ENCODE data around the gene ZNF354B. TPM values are rescaled to one million over a fixed set of nuclear protein-coding genes. Genes with fewer than 3 reads are reported as not detected.
"Not testable (repeated sequence)": the region's sequence is repeated elsewhere in the genome, so short reads cannot be mapped to it uniquely, and the experiment has no call there.

ZNF354B gene
- total RNA-seq, 4 donors from 2014 or later, result 24.1 to 49.7 (median 28.3) TPM

DNA sequence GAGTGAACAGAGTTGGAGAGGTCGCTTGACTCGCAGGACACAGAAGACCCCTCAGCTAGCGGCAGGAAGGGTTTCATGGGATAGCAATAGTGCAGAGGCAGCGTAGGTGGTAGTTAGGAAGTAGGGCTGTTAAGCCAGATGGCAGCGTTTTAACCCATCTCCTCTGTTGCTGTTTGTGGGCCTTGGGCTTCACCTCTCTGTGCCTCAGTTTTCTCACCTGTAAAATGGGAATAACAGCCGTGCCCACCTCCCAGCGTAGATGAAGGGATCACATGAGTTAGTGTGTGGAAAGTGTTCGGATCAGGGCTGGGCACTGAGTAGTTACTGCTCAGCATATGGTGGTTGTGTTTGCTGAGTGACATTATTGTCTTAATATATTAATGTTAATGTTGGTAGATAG is 1.9 kb downstream of the ZNF354B start:
- H3K4me1 ChIP-seq, result peaks cover 0 to 3% of the 10 kb centered on the region in 2 donors
- H3K9me3 ChIP-seq, result no peaks in the 10 kb centered on the region
- H3K27ac ChIP-seq, result no peak overlapping the region
- no peaks in the 10 kb centered on the region for H3K36me3 ChIP-seq
- DNase-seq, result no peak
- no peak for TF ChIP-seq POLR2A (IDR thresholded peaks at IDR 0.05)
- TF ChIP-seq, protein P1, sequence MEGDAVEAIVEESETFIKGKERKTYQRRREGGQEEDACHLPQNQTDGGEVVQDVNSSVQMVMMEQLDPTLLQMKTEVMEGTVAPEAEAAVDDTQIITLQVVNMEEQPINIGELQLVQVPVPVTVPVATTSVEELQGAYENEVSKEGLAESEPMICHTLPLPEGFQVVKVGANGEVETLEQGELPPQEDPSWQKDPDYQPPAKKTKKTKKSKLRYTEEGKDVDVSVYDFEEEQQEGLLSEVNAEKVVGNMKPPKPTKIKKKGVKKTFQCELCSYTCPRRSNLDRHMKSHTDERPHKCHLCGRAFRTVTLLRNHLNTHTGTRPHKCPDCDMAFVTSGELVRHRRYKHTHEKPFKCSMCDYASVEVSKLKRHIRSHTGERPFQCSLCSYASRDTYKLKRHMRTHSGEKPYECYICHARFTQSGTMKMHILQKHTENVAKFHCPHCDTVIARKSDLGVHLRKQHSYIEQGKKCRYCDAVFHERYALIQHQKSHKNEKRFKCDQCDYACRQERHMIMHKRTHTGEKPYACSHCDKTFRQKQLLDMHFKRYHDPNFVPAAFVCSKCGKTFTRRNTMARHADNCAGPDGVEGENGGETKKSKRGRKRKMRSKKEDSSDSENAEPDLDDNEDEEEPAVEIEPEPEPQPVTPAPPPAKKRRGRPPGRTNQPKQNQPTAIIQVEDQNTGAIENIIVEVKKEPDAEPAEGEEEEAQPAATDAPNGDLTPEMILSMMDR (IDR thresholded peaks at IDR 0.05), result no peak
- intact Hi-C loops (cut with DNase I; ENCODE audit: low total_unique reads), result no loop called here
- H3K4me3 ChIP-seq, result no peak overlapping the region
- H3K27me3 ChIP-seq, result no peaks in the 10 kb centered on the region

DNA sequence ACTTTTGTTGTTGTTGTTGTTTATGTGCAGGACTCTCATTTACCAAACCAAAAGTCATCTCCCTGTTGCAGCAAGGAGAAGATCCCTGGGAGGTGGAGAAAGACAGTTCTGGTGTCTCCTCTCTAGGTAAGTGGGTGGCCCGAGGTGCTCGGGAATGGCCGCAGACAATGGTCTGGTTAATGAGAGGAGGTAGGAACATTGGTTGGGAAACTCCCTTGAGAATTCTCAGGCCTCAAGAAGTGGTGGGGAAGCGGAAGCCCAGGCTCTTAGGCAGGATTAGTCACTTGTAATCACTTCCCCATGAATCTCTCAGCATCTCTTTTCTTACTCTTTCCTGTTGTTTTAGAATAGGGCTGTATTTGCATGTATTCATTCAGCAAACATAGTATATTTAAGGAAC is 7.2 kb downstream of the ZNF354B start:
- intact Hi-C loops (cut with DNase I; ENCODE audit: low total_unique reads), result no loop called here
- no peaks in the 10 kb centered on the region for H3K9me3 ChIP-seq
- H3K36me3 ChIP-seq, result no peaks in the 10 kb centered on the region
- TF ChIP-seq, protein P1 (IDR thresholded peaks at IDR 0.05), result no peak
- no peak for TF ChIP-seq POLR2A (IDR thresholded peaks at IDR 0.05)
- H3K4me3 ChIP-seq, result no peak overlapping the region
- DNase-seq, result no peak
- H3K27ac ChIP-seq, result no peak overlapping the region
- no peaks in the 10 kb centered on the region for H3K4me1 ChIP-seq
- no peaks in the 10 kb centered on the region for H3K27me3 ChIP-seq

DNA sequence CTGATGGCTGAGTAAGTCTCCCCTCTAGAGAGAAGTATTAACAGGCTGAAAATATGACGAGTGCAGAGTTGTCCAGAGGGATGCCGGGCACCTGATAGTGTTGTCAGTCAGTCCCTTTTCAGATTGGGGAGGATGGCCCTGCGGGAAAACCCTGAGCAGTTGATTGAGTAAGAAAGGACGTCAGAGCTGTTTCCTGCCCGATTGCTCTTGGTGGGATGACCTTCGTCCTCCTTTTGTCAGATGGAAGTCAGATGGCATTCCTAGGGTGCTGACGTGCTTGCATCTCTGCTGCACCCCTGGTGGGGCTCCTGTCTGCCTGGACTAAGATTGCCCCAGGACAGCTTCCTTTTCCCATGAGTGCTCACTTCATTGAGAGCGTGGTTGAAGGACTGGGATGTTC is 9.8 kb downstream of the ZNF354B start:
- intact Hi-C loops (cut with DNase I; ENCODE audit: low total_unique reads), result no loop called here
- Histone ChIP-seq H3K27me3 (no peaks in the 10 kb centered on the region), H3K4me1 (no peaks in the 10 kb centered on the region), H3K27ac (no peak overlapping the region), H3K36me3 (no peaks in the 10 kb centered on the region), H3K4me3 (no peak overlapping the region), H3K9me3 (peaks cover 0 to 8% of the 10 kb centered on the region in 2 donors)
- TF ChIP-seq, protein P1 (IDR thresholded peaks at IDR 0.05), result no peak
- TF ChIP-seq POLR2A (IDR thresholded peaks at IDR 0.05), result no peak
- DNase-seq, result no peak

DNA sequence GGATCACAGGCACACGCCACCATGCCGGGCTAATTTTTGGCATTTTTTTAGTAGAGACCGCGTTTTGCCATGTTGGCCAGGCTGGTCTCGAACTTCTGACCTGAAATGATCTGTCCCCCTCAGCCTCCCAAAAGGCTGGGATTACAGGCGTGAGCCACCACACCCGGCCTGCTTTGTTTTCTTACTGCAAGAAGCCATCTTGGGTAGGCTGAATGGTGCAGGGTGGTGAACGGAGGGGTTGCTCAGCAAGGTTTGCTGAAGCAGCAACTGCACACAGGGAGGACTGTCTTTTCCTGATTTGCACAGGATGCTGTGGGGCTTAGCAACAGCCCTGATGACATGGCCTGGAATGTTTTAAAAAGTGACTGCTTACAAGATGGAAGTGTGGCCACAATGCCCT is 10.7 kb downstream of the ZNF354B start:
- intact Hi-C loops (cut with DNase I; ENCODE audit: low total_unique reads), result no loop called here
- H3K36me3 ChIP-seq, result no peaks in the 10 kb centered on the region

DNA sequence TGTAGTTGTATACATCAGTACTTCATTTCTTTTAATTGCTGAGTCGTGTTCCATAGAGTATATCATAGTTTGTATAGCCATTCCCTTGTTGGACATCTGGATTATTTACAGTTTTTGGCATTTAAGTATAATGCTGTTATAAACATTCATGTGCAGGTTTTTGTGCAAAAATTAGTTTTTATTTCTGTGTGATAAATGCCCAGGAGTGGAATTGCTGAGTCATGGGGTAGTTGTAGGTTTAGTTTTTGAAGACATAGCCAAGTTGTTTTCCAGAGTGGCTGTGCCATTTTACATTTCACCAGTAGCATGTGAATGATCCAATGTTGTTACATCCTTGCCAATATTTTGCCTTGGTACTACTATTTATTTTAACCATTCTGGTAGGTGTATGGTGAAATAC is 12.5 kb downstream of the ZNF354B start:
- H3K9me3 ChIP-seq, result peaks cover 0 to 18% of the 10 kb centered on the region in 2 donors

More for the DNA sequence above, 10.7 kb downstream of the ZNF354B start:
- TF ChIP-seq POLR2A (IDR thresholded peaks at IDR 0.05), result no peak
- no peaks in the 10 kb centered on the region for H3K27me3 ChIP-seq
- H3K9me3 ChIP-seq, result peaks cover 0 to 12% of the 10 kb centered on the region in 2 donors
- no peak overlapping the region for H3K4me3 ChIP-seq
- no peak for DNase-seq
- H3K4me1 ChIP-seq, result no peaks in the 10 kb centered on the region
- H3K27ac ChIP-seq, result no peak overlapping the region

DNA sequence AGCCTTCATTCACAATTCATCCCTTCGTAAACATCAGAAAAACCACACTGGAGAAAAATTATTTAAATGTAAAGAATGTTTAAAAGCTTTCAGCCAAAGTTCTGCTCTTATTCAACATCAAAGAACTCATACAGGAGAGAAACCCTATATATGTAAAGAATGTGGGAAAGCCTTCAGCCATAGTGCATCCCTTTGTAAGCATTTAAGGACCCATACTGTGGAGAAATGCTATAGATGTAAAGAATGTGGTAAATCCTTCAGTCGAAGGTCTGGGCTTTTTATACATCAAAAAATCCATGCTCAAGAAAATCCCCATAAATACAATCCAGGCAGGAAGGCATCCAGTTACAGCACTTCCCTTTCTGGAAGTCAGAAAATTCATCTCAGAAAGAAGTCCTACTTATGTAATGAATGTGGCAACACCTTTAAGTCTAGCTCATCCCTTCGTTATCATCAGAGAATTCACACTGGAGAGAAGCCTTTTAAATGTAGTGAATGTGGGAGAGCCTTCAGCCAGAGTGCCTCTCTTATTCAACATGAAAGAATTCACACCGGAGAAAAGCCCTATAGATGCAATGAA is 23.5 kb downstream of the ZNF354B start:
- H3K27ac ChIP-seq; H3K4me3 ChIP-seq; DNase-seq; H3K27me3 ChIP-seq; H3K4me1 ChIP-seq; H3K36me3 ChIP-seq; intact Hi-C loops (cut with DNase I; ENCODE audit: low total_unique reads): not testable (repeated sequence)
- peaks cover 0 to 57% of the 10 kb centered on the region in 2 donors for H3K9me3 ChIP-seq

More for the DNA sequence above, 12.5 kb downstream of the ZNF354B start:
- DNase-seq, result no peak
- TF ChIP-seq POLR2A (IDR thresholded peaks at IDR 0.05), result no peak
- TF ChIP-seq, protein P1 (IDR thresholded peaks at IDR 0.05), result no peak
- H3K36me3 ChIP-seq, result no peaks in the 10 kb centered on the region
- H3K27me3 ChIP-seq, result no peaks in the 10 kb centered on the region
- no peak overlapping the region for H3K4me3 ChIP-seq
- no peak overlapping the region for H3K27ac ChIP-seq
- intact Hi-C loops (cut with DNase I; ENCODE audit: low total_unique reads), result no loop called here
- no peaks in the 10 kb centered on the region for H3K4me1 ChIP-seq

Data from uterus (tissue), 4 donors.